Spleen (tissue), 7 donors: ENCODE results near the gene KDM4E.

Source experiments
- CTCF ChIP-seq, 11 experiments: fragments of 200-600 bp in 7 of 11; fragments of 450-650 bp in 4 of 11; sonication (generic) in 4 of 11; IDR thresholded peaks in 8 of 11; conservative IDR thresholded peaks in 3 of 11; 1 replicate in 7 of 11; 2 replicates in 4 of 11; pipeline versions ENCODE4 v1.4.0 to v1.8.0; 2016 to 2021; ENCODE audit warnings: antibody characterized with exemption in 11 of 11, inconsistent platforms in 4 of 11, mild to moderate bottlenecking in 1 of 11
- POLR2A ChIP-seq, 3 donors: fragments of 450-650 bp; IDR thresholded peaks; one replicate each; pipeline ENCODE4 v1.5.1; 2017; ENCODE audit warnings: antibody characterized with exemption in 3 of 3, mild to moderate bottlenecking in 1 of 3
- POLR2AphosphoS5 ChIP-seq, 3 donors: sonication (generic); formaldehyde crosslinking; IDR thresholded peaks; one replicate each; pipeline ENCODE4 v1.5.1; 2017; ENCODE audit warnings: antibody characterized with exemption in 3 of 3
- donor health status: DM: no; HTN: no; CAD: no; lungs with moderate emphysema.
- donor health status: DM: no; HTN: no; CAD: no.
- donor health status: DM: no; HTN: no; CAD: no.

- TF ChIP-seq CTCF (IDR thresholded peaks at IDR 0.05 in 8 of 11, conservative IDR thresholded peaks at IDR 0.05 in 3 of 11): no peak
- no peak for TF ChIP-seq POLR2A (IDR thresholded peaks at IDR 0.05)
- no peak for TF ChIP-seq POLR2AphosphoS5 (IDR thresholded peaks at IDR 0.05)
Observed at GRCh38 chr11:95011376-95011775, 13.7 kb upstream of the KDM4E start.
